Sigmoid colon (tissue), 4 donors: ENCODE results near the gene PTGES2.

Source experiments
- EP300 ChIP-seq, 4 donors: sonication (generic); formaldehyde crosslinking; IDR thresholded peaks; one replicate each; pipeline ENCODE4 v1.6.1; 2017; ENCODE audit warnings: antibody characterized with exemption in 4 of 4
- POLR2A ChIP-seq, 2 donors: fragments of 450-650 bp; IDR thresholded peaks; one replicate each; pipeline ENCODE4 v1.6.1; 2016; ENCODE audit warnings: antibody characterized with exemption in 2 of 2, mild to moderate bottlenecking in 2 of 2, moderate library complexity in 2 of 2
- POLR2AphosphoS5 ChIP-seq, 4 donors: sonication (generic); formaldehyde crosslinking; IDR thresholded peaks; one replicate each; pipeline ENCODE4 v1.6.1; 2017; ENCODE audit warnings: antibody characterized with exemption in 4 of 4
- TF ChIP-seq, protein P1 (sequence below), 4 experiments: fragments of 450-650 bp in 3 of 4; fragments of 200-600 bp in 1 of 4; IDR thresholded peaks; one replicate each; pipeline ENCODE4 v1.5.1; 2016 to 2019; ENCODE audit warnings: antibody characterized with exemption in 4 of 4, mild to moderate bottlenecking in 3 of 4, moderate library complexity in 2 of 4

DNA sequence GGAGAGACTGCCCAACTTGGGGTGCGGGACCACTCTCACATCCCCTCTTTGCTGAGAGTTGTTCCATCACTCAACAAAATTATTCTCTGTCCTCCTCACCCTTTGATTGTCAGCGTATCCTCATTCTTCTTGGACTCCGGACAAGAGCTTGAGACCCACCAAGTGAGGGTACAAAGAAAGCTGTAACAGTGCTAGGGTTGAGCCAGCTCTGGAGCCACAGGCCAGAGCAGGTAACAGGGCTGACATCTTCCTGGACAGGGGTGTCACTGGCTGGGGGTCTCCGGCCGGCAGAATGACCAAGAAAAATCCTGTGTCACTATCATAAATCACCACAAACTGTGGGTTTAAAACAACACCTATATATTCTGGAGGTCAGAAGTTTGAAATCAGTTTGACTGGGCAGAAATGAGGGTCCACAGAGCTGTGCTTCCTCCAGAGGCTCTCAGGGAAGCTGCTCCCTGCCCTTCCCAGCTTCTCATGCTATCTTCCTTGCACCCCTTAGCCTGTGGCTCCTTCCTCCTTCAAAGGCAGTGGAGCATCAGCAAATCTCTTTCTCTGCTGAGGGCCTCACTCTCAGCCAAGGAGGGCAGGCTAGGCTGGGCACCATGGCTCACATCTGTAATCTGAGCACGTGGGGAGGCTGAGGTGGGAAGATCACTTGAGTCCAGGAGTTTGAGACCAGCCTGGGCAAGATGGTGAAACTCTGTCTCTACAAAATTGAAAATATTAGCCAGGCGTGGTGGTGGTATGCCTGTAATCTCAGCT is 28.4 kb upstream of the PTGES2 start:
- TF ChIP-seq POLR2AphosphoS5 (IDR thresholded peaks at IDR 0.05) (no peak), EP300 (IDR thresholded peaks at IDR 0.05) (no peak), POLR2A (IDR thresholded peaks at IDR 0.05) (no peak)
- TF ChIP-seq, protein P1, sequence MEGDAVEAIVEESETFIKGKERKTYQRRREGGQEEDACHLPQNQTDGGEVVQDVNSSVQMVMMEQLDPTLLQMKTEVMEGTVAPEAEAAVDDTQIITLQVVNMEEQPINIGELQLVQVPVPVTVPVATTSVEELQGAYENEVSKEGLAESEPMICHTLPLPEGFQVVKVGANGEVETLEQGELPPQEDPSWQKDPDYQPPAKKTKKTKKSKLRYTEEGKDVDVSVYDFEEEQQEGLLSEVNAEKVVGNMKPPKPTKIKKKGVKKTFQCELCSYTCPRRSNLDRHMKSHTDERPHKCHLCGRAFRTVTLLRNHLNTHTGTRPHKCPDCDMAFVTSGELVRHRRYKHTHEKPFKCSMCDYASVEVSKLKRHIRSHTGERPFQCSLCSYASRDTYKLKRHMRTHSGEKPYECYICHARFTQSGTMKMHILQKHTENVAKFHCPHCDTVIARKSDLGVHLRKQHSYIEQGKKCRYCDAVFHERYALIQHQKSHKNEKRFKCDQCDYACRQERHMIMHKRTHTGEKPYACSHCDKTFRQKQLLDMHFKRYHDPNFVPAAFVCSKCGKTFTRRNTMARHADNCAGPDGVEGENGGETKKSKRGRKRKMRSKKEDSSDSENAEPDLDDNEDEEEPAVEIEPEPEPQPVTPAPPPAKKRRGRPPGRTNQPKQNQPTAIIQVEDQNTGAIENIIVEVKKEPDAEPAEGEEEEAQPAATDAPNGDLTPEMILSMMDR (IDR thresholded peaks at IDR 0.05), result no peak
